GM12873 (cell line): ENCODE data around the gene EPAS1.

Experiments used
- CTCF ChIP-seq: IDR thresholded peaks from 2 replicates; pipeline ENCODE4 v1.5.1; 2012; ENCODE audit warnings: low read depth, mild to moderate bottlenecking, moderate library complexity, low read length, control low read depth; ENCODE audit not compliant: insufficient read depth; ENCODE audit errors: missing control alignments

Gene EPAS1

GRCh38 chr2:46362667-46363012 is 65.4 kb downstream of the EPAS1 start:
- no peak for TF ChIP-seq CTCF

GRCh38 chr2:46363535-46364170 is 66.4 kb downstream of the EPAS1 start:
- no peak for TF ChIP-seq CTCF

GRCh38 chr2:46364797-46365457 is 67.7 kb downstream of the EPAS1 start:
- peak; percentile 74 for TF ChIP-seq CTCF

- TF ChIP-seq CTCF = peak; percentile 38
Observed at GRCh38 chr2:46365913-46366667, 68.9 kb downstream of the EPAS1 start.

- TF ChIP-seq CTCF = no peak
Observed at GRCh38 chr2:46366668-46367052, 69.5 kb downstream of the EPAS1 start.

- TF ChIP-seq CTCF = no peak
Observed at GRCh38 chr2:46367286-46367685, 70.1 kb downstream of the EPAS1 start.

GRCh38 chr2:46368401-46368800 is 71.2 kb downstream of the EPAS1 start:
- TF ChIP-seq CTCF = no peak
